GM23338 (cell line): ENCODE results near the gene SMIM13. TPM values are rescaled to one million over a fixed set of nuclear protein-coding genes. Genes with fewer than 3 reads are reported as not detected.

Source experiments
- ATAC-seq: fragments of 200-7000 bp; cut with Tn5 transposase; 3 replicates; pipeline ENCODE4 v1.9.1; 2020
- DNase-seq: peaks from one replicate; pipeline ENCODE4 v3.0.0-alpha.2; 2015; ENCODE audit warnings: low spot score
- H2AFZ ChIP-seq: fragments of 200-600 bp; sonication (generic); 2 replicates; pipeline ENCODE4 v1.8.0; 2016; ENCODE audit warnings: antibody characterized with exemption, mild to moderate bottlenecking, moderate library complexity
- H3F3A ChIP-seq: fragments of 200-600 bp; sonication (generic); replicated peaks from 2 replicates; pipeline ENCODE4 v1.8.0; 2017; ENCODE audit warnings: antibody characterized with exemption, mixed run types, low read depth
- H3K27ac ChIP-seq: fragments of 200-600 bp; sonication (generic); 2 replicates; pipeline ENCODE4 v1.6.1; 2016; ENCODE audit warnings: low read depth
- H3K27me3 ChIP-seq: fragments of 200-600 bp; sonication (generic); 2 replicates; pipeline ENCODE4 v1.8.0; 2016; ENCODE audit warnings: mild to moderate bottlenecking, mixed run types, moderate library complexity; ENCODE audit not compliant: insufficient read depth
- H3K36me3 ChIP-seq: fragments of 200-600 bp; sonication (generic); 2 replicates; pipeline ENCODE4 v1.8.0; 2016; ENCODE audit warnings: mild to moderate bottlenecking; ENCODE audit not compliant: insufficient read depth
- H3K4me1 ChIP-seq: fragments of 200-600 bp; sonication (generic); 2 replicates; pipeline ENCODE4 v1.8.0; 2016; ENCODE audit warnings: mild to moderate bottlenecking, moderate library complexity; ENCODE audit not compliant: insufficient read depth
- H3K4me2 ChIP-seq: fragments of 200-600 bp; sonication (generic); 2 replicates; pipeline ENCODE4 v1.7.1; 2017; ENCODE audit warnings: mixed run types
- H3K4me3 ChIP-seq: fragments of 200-600 bp; sonication (generic); 2 replicates; pipeline ENCODE4 v1.6.1; 2016; ENCODE audit warnings: mixed run types
- H3K79me2 ChIP-seq: fragments of 200-600 bp; sonication (generic); replicated peaks from 2 replicates; pipeline ENCODE4 v1.8.0; 2017; ENCODE audit warnings: mild to moderate bottlenecking; ENCODE audit not compliant: insufficient read depth
- H3K9me2 ChIP-seq: fragments of 200-600 bp; sonication (generic); 2 replicates; pipeline ENCODE4 v1.8.0; 2017; ENCODE audit not compliant: insufficient read depth
- H4K20me1 ChIP-seq: fragments of 200-600 bp; sonication (generic); replicated peaks from 2 replicates; pipeline ENCODE4 v1.8.0; 2017; ENCODE audit warnings: mild to moderate bottlenecking; ENCODE audit not compliant: insufficient read depth
- H3K27ac Mint-ChIP-seq: 2 replicates; pipeline ENCODE4 v1.8.0; 2020; ENCODE audit warnings: inconsistent platforms, mild to moderate bottlenecking, moderate library complexity, mixed read lengths
- H3K27me3 Mint-ChIP-seq: 3 replicates; pipeline ENCODE4 v1.8.0; 2022; ENCODE audit warnings: low read depth, mild to moderate bottlenecking, moderate library complexity, mixed read lengths, inconsistent platforms; ENCODE audit not compliant: insufficient read depth, poor library complexity
- H3K36me3 Mint-ChIP-seq: 3 replicates; pipeline ENCODE4 v1.8.0; 2021; ENCODE audit warnings: low read depth, mild to moderate bottlenecking, inconsistent platforms, moderate library complexity, mixed read lengths
- H3K4me1 Mint-ChIP-seq: 3 replicates; pipeline ENCODE4 v1.8.0; 2020; ENCODE audit warnings: mild to moderate bottlenecking, inconsistent platforms, mixed read lengths
- H3K4me3 Mint-ChIP-seq: 3 replicates; pipeline ENCODE4 v1.8.0; 2021; ENCODE audit warnings: moderate library complexity, mild to moderate bottlenecking, inconsistent platforms, mixed read lengths
- H3K9me3 Mint-ChIP-seq: 3 replicates; pipeline ENCODE4 v1.8.0; 2020; ENCODE audit warnings: moderate library complexity, mild to moderate bottlenecking, inconsistent platforms, mixed read lengths
- CREB1 ChIP-seq: fragments of 250-450 bp; sonication (Bioruptor Pico); IDR thresholded peaks from 2 replicates; pipeline ENCODE4 v1.5.0; 2020; ENCODE audit warnings: low read depth, mild to moderate bottlenecking, moderate library complexity
- ETS1 ChIP-seq: IDR thresholded peaks from 2 replicates; pipeline ENCODE4 v1.6.1; 2016; ENCODE audit warnings: antibody characterized with exemption
- EZH2 ChIP-seq: fragments of 200-600 bp; sonication (generic); IDR thresholded peaks from one replicate; pipeline ENCODE4 v1.8.0; 2017; ENCODE audit warnings: antibody characterized with exemption, mild to moderate bottlenecking, low read depth; ENCODE audit not compliant: unreplicated experiment
- EZH2phosphoT487 ChIP-seq: fragments of 200-600 bp; sonication (generic); IDR thresholded peaks from one replicate; pipeline ENCODE4 v1.8.1; 2018; ENCODE audit warnings: antibody characterized with exemption; ENCODE audit not compliant: unreplicated experiment
- JUNB ChIP-seq: IDR thresholded peaks from one replicate; pipeline ENCODE4 v1.6.1; 2016; ENCODE audit warnings: antibody characterized with exemption; ENCODE audit not compliant: unreplicated experiment
- NANOG ChIP-seq: IDR thresholded peaks from 2 replicates; pipeline ENCODE4 v1.6.1; 2016; ENCODE audit warnings: antibody characterized with exemption, borderline replicate concordance
- REST ChIP-seq: IDR thresholded peaks from one replicate; pipeline ENCODE4 v1.6.1; 2018; ENCODE audit warnings: antibody characterized with exemption; ENCODE audit not compliant: unreplicated experiment
- STAT1 ChIP-seq: IDR thresholded peaks from one replicate; pipeline ENCODE4 v1.6.1; 2016; ENCODE audit warnings: antibody characterized with exemption; ENCODE audit not compliant: unreplicated experiment
- ZNF114 ChIP-seq: fragments of 250-450 bp; sonication (Bioruptor Pico); IDR thresholded peaks from 2 replicates; pipeline ENCODE4 v1.5.0; 2020; ENCODE audit warnings: mild to moderate bottlenecking, moderate library complexity
- ZNF331 ChIP-seq: fragments of 250-450 bp; sonication (Bioruptor Pico); IDR thresholded peaks from 2 replicates; pipeline ENCODE4 v1.5.0; 2020; ENCODE audit warnings: low read depth, mild to moderate bottlenecking, moderate library complexity
- ZNF462 ChIP-seq: fragments of 250-450 bp; sonication (Bioruptor Pico); IDR thresholded peaks from 2 replicates; pipeline ENCODE4 v1.5.0; 2020; ENCODE audit warnings: mild to moderate bottlenecking, moderate library complexity
- polyA plus RNA-seq: library from polyadenylated mRNA; unstranded; fragments of >200 nt; fragmentation: Nextera tagmentation; extraction: Ambion mirVana; gene quantifications from 2 replicates; pipeline ENCODE4 v1.2.1, GENCODE V29; 2016
- total RNA-seq: library from RNA; depleted of rRNA; stranded (reverse); fragments of >200 nt; shearing (Covaris generic); gene quantifications from 2 replicates; pipeline ENCODE4 v1.2.3, GENCODE V29; 2014

SMIM13 gene
- total and polyA plus RNA-seq, 2 experiments from 2014 or later: 7.2 to 12.7 TPM

- H3K9me2 ChIP-seq: 0 out of 2 replicates have a peak, but pooled peaks cover 5% of the 10 kb centered on the region
- no peaks in the 10 kb centered on the region; the same call in 2 of the 3 replicates for H3K9me3 Mint-ChIP-seq
- no peaks in the 10 kb centered on the region for H3K36me3 Mint-ChIP-seq
- no peaks in the 10 kb centered on the region for H4K20me1 ChIP-seq
- no peak overlapping the region for H3K4me2 ChIP-seq
- peaks cover 10% of the 10 kb centered on the region for H3K4me1 Mint-ChIP-seq
- no peak for TF ChIP-seq ZNF114 (CRISPR knock-in tag)
- TF ChIP-seq ETS1: no peak
- no peaks in the 10 kb centered on the region for H3K36me3 ChIP-seq
- no peak overlapping the region for H2AFZ ChIP-seq
- no peak overlapping the region for H3K27ac Mint-ChIP-seq
- H3K4me3 ChIP-seq: no peak overlapping the region
- no peak for DNase-seq
- H3K27ac ChIP-seq: no peak overlapping the region
- no peak for ATAC-seq
- H3K4me3 Mint-ChIP-seq: no peak overlapping the region
- H3F3A ChIP-seq: no peaks in the 10 kb centered on the region
- peaks cover 6% of the 10 kb centered on the region for H3K27me3 Mint-ChIP-seq
- no peaks in the 10 kb centered on the region for H3K79me2 ChIP-seq
- peaks cover 5% of the 10 kb centered on the region for H3K4me1 ChIP-seq
- no peaks in the 10 kb centered on the region for H3K27me3 ChIP-seq
Observed at GRCh38 chr6:11168091-11168635, 74.5 kb downstream of the SMIM13 start.

GRCh38 chr6:11171952-11172351 lies 78.3 kb downstream of the SMIM13 start:
- Mint-ChIP-seq H3K27ac (no peak overlapping the region), H3K9me3 (no peaks in the 10 kb centered on the region; the same call in 2 of the 3 replicates), H3K4me3 (no peak overlapping the region), H3K27me3 (peaks cover 12% of the 10 kb centered on the region), H3K4me1 (peaks cover 9% of the 10 kb centered on the region), H3K36me3 (no peaks in the 10 kb centered on the region)
- no peaks in the 10 kb centered on the region for H4K20me1 ChIP-seq
- H3K4me3 ChIP-seq: no peak overlapping the region
- H3K9me2 ChIP-seq: 0 out of 2 replicates have a peak, but pooled peaks cover 9% of the 10 kb centered on the region
- DNase-seq (no peak), ATAC-seq (no peak)
- no peaks in the 10 kb centered on the region for H3F3A ChIP-seq
- no peak overlapping the region for H3K4me2 ChIP-seq
- peaks cover 14% of the 10 kb centered on the region for H3K4me1 ChIP-seq
- no peak overlapping the region for H3K27ac ChIP-seq
- no peaks in the 10 kb centered on the region for H3K27me3 ChIP-seq
- no peaks in the 10 kb centered on the region for H3K36me3 ChIP-seq
- no peaks in the 10 kb centered on the region for H3K79me2 ChIP-seq
- no peak overlapping the region for H2AFZ ChIP-seq
- TF ChIP-seq NANOG (no peak), REST (no peak), EZH2phosphoT487 (no peak), ZNF331 (CRISPR knock-in tag) (no peak), ZNF462 (no peak), CREB1 (CRISPR knock-in tag) (no peak), STAT1 (no peak), JUNB (no peak), EZH2 (no peak)
